SK-N-SH (cell line): ENCODE data around the gene BEST1. TPM values are rescaled to one million over a fixed set of nuclear protein-coding genes. Genes with fewer than 3 reads are reported as not detected.

Source experiments
- CTCF ChIA-PET: fragments of 300-600, 350-600 bp; formaldehyde crosslinking; extraction: SDS; loops from one replicate; lab custom pipeline; 2021; lab: Yijun Ruan, JAX
- POLR2A ChIA-PET: fragments of 350-600 bp; sonication (Branson Sonifier 250); formaldehyde crosslinking; extraction: SDS; loops from one replicate; lab custom pipeline; 2020; ENCODE audit warnings: antibody characterized with exemption, inconsistent platforms; lab: Yijun Ruan, JAX
- DNase-seq: peaks from one replicate; pipeline ENCODE4 v3.0.0; 2012
- H2AFZ ChIP-seq: fragments of 200-600 bp; sonication (generic); 2 replicates; pipeline ENCODE4 v1.8.1; 2016; ENCODE audit warnings: antibody characterized with exemption, mild to moderate bottlenecking, low read depth
- H3F3A ChIP-seq: fragments of 200-600 bp; sonication (generic); replicated peaks from 2 replicates; pipeline ENCODE3; 2016; ENCODE audit warnings: antibody characterized with exemption, mild to moderate bottlenecking; ENCODE audit not compliant: insufficient read depth
- H3K27ac ChIP-seq, 2 experiments: fragments of 200-500 bp in 1 of 2; fragments of 200-600 bp in 1 of 2; sonication (Bioruptor generic) in 1 of 2; sonication (generic), shearing (Covaris generic) in 1 of 2; 2 replicates each; pipeline versions ENCODE4 v1.5.1 to v1.6.1; 2014 to 2016; ENCODE audit warnings: low read depth in 2 of 2, inconsistent platforms in 1 of 2, low read length in 1 of 2, mild to moderate bottlenecking in 1 of 2, mixed read lengths in 1 of 2
- H3K27me3 ChIP-seq: fragments of 200-600 bp; sonication (generic), shearing (Covaris generic); 2 replicates; pipeline ENCODE4 v1.6.1; 2016; ENCODE audit warnings: mixed run types; ENCODE audit not compliant: insufficient read depth
- H3K36me3 ChIP-seq, 2 experiments: fragments of 200-500 bp in 1 of 2; fragments of 200-600 bp in 1 of 2; sonication (Bioruptor generic) in 1 of 2; sonication (generic) in 1 of 2; replicated peaks in 1 of 2; 2 replicates each; pipeline versions ENCODE3 to v1.5.1; 2014 to 2016; ENCODE audit warnings: low read length in 1 of 2, mild to moderate bottlenecking in 1 of 2; ENCODE audit not compliant: insufficient read depth in 2 of 2, control insufficient read depth in 1 of 2
- H3K4me1 ChIP-seq, 2 experiments: fragments of 200-500 bp in 1 of 2; fragments of 200-600 bp in 1 of 2; sonication (Bioruptor generic) in 1 of 2; sonication (generic), shearing (Covaris generic) in 1 of 2; 2 replicates each; pipeline versions ENCODE4 v1.5.1 to v1.6.1; 2014 to 2016; ENCODE audit warnings: low read depth in 1 of 2, low read length in 1 of 2, mixed run types in 1 of 2; ENCODE audit not compliant: insufficient read depth in 2 of 2, control insufficient read depth in 1 of 2
- H3K4me2 ChIP-seq: fragments of 200-600 bp; sonication (generic), shearing (Covaris generic); 2 replicates; pipeline ENCODE4 v1.6.1; 2017; ENCODE audit warnings: mixed run types
- H3K4me3 ChIP-seq, 2 experiments: fragments of 200-500 bp in 1 of 2; fragments of 200-600 bp in 1 of 2; sonication (Bioruptor generic) in 1 of 2; sonication (generic), shearing (Covaris generic) in 1 of 2; 2 replicates each; pipeline versions ENCODE4 v1.5.1 to v1.8.1; 2014 to 2016; ENCODE audit warnings: low read depth in 2 of 2, inconsistent platforms in 1 of 2, low read length in 1 of 2, mild to moderate bottlenecking in 1 of 2, mixed read lengths in 1 of 2, moderate library complexity in 1 of 2
- H3K79me2 ChIP-seq: fragments of 200-600 bp; sonication (generic); 2 replicates; pipeline ENCODE4 v1.8.1; 2017; ENCODE audit warnings: mild to moderate bottlenecking; ENCODE audit not compliant: insufficient read depth
- H3K9ac ChIP-seq: fragments of 200-600 bp; sonication (generic); 2 replicates; pipeline ENCODE4 v1.6.1; 2017; ENCODE audit warnings: mixed run types
- H3K9me2 ChIP-seq: fragments of 200-600 bp; sonication (generic); 2 replicates; pipeline ENCODE4 v1.6.1; 2017; ENCODE audit warnings: mixed run types
- H3K9me3 ChIP-seq: fragments of 200-600 bp; sonication (generic); 2 replicates; pipeline ENCODE4 v1.6.1; 2017; ENCODE audit warnings: mixed run types, mild to moderate bottlenecking, moderate library complexity
- H4K20me1 ChIP-seq: fragments of 200-600 bp; sonication (generic); 2 replicates; pipeline ENCODE4 v1.6.1; 2017; ENCODE audit warnings: mild to moderate bottlenecking, mixed run types; ENCODE audit not compliant: insufficient read depth
- CHD2 ChIP-seq: fragments of 150-350 bp; IDR thresholded peaks from 2 replicates; pipeline ENCODE4 v1.6.1; 2018; ENCODE audit warnings: low read length; ENCODE audit not compliant: partially characterized antibody
- ELF1 ChIP-seq: IDR thresholded peaks from 2 replicates; pipeline ENCODE4 v1.4.0; 2012
- EZH2phosphoT487 ChIP-seq: fragments of 200-600 bp; sonication (generic); IDR thresholded peaks from 2 replicates; pipeline ENCODE4 v1.6.1; 2017; ENCODE audit warnings: low read depth, mixed run types, mild to moderate bottlenecking, antibody characterized with exemption, moderate library complexity, borderline replicate concordance
- FOSL2 ChIP-seq: IDR thresholded peaks from 2 replicates; pipeline ENCODE4 v1.4.0; 2012; ENCODE audit warnings: low read depth, mild to moderate bottlenecking, moderate library complexity, borderline replicate concordance
- FOXJ3 ChIP-seq: sonication (generic); formaldehyde crosslinking; IDR thresholded peaks from 2 replicates; pipeline ENCODE4 v1.5.1; 2020; ENCODE audit warnings: mild to moderate bottlenecking, missing genetic modification reagents
- FOXM1 ChIP-seq: IDR thresholded peaks from 2 replicates; pipeline ENCODE4 v1.4.0; 2012; ENCODE audit warnings: low read depth, mild to moderate bottlenecking
- GABPA ChIP-seq: IDR thresholded peaks from 2 replicates; pipeline ENCODE4 v1.4.0; 2012; ENCODE audit warnings: low read depth, mild to moderate bottlenecking
- JUND ChIP-seq: IDR thresholded peaks from 2 replicates; pipeline ENCODE4 v1.4.0; 2012
- MEF2A ChIP-seq: IDR thresholded peaks from 2 replicates; pipeline ENCODE4 v1.4.0; 2012; ENCODE audit warnings: low read depth, borderline replicate concordance
- MXI1 ChIP-seq: IDR thresholded peaks from 2 replicates; pipeline ENCODE4 v1.6.1; 2012; ENCODE audit warnings: mild to moderate bottlenecking, low read depth, low read length, improper control_type of control experiment
- NFIC ChIP-seq: IDR thresholded peaks from 2 replicates; pipeline ENCODE4 v1.4.0; 2012; ENCODE audit warnings: borderline replicate concordance
- NRF1 ChIP-seq: IDR thresholded peaks from 2 replicates; pipeline ENCODE4 v1.6.1; 2012; ENCODE audit warnings: low read depth, mild to moderate bottlenecking, low read length
- POLR2AphosphoS5 ChIP-seq: IDR thresholded peaks from 2 replicates; pipeline ENCODE4 v1.6.1; 2012; ENCODE audit warnings: low read depth, low read length
- RAD21 ChIP-seq: IDR thresholded peaks from 2 replicates; pipeline ENCODE4 v1.6.1; 2012; ENCODE audit warnings: mild to moderate bottlenecking, low read length
- RCOR1 ChIP-seq: fragments of 150-350 bp; IDR thresholded peaks from 2 replicates; pipeline ENCODE4 v1.6.1; 2017; ENCODE audit warnings: antibody characterized with exemption, low read length
- RFX5 ChIP-seq: IDR thresholded peaks from 2 replicates; pipeline ENCODE4 v1.6.1; 2012; ENCODE audit warnings: mild to moderate bottlenecking, improper control_type of control experiment, low read length
- RXRA ChIP-seq: IDR thresholded peaks from 2 replicates; pipeline ENCODE4 v1.4.0; 2012; ENCODE audit warnings: low read depth, mild to moderate bottlenecking, borderline replicate concordance
- TCF12 ChIP-seq: IDR thresholded peaks from 2 replicates; pipeline ENCODE4 v1.4.0; 2012
- TEAD4 ChIP-seq: IDR thresholded peaks from 2 replicates; pipeline ENCODE4 v1.4.0; 2012; ENCODE audit warnings: mild to moderate bottlenecking, borderline replicate concordance; ENCODE audit not compliant: insufficient read depth
- YY1 ChIP-seq: IDR thresholded peaks from 2 replicates; pipeline ENCODE4 v1.4.0; 2012; ENCODE audit warnings: low read depth, mild to moderate bottlenecking
- WGBS: methylation state at CpG from one replicate; pipeline ENCODE4 v1.1.6; 2017; ENCODE audit warnings: low lambda C conversion rate; 5-methylcytosine and 5-hydroxymethylcytosine counted together
- polyA plus RNA-seq, 3 experiments: library from polyadenylated mRNA; depleted of rRNA; stranded (reverse); fragments of >200 nt; gene quantifications; 2 replicates each; pipeline ENCODE4 v1.2.3, GENCODE V29; 2012
- TF ChIP-seq, protein P1 (sequence below): IDR thresholded peaks from 2 replicates; pipeline ENCODE4; 2012
- TF ChIP-seq, protein P2 (sequence below): IDR thresholded peaks from 2 replicates; pipeline ENCODE4 v1.4.0; 2012; ENCODE audit warnings: low read depth
- TF ChIP-seq, protein P3 (sequence below): fragments of 150-350 bp; IDR thresholded peaks from 2 replicates; pipeline ENCODE4 v1.6.1; 2017; ENCODE audit warnings: antibody characterized with exemption, low read length, low read depth, borderline replicate concordance
- TF ChIP-seq, protein P4 (sequence below): fragments of 150-350 bp; IDR thresholded peaks from 2 replicates; pipeline ENCODE4 v1.6.1; 2016; ENCODE audit warnings: mild to moderate bottlenecking, low read depth, low read length

BEST1 gene
- polyA plus RNA-seq, 1 of the 3 experiments (the other 2 are of a cell fraction): 0.30 TPM

DNA sequence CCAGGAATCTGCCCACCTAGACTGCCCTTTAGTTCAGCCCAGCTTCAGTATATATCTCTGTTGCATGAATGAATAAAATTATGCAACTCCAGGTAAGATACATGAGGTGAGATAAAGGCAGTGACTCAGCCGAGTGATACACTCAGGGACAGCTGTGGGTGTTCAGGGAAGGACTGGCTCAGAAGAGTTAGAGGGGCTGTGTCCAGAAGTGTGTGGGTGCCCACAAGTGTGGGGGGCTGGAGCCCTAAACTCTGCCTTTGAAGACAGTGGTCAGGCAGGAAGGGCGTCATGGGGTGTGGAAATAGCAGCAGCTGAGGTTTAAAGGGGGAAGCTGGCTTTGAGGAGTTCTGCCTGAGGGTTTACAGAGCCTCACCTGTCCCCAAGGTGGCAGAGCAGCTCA, 9.0 kb downstream of the BEST1 start:
- peaks cover 12% of the 10 kb centered on the region for H4K20me1 ChIP-seq
- no peaks in the 10 kb centered on the region for H3K9me3 ChIP-seq
- CTCF ChIA-PET: interaction anchor here (0.8 to 11.7 kb wide), 4 partner anchors 12 to 149 kb away, joined by 3 to 64 read pairs (median 27); no protein-coding TSS in a partner anchor
- POLR2A ChIA-PET: no interaction called here
- H3K4me2 ChIP-seq: no peak overlapping the region
- no peak overlapping the region for H3K27ac ChIP-seq
- H3K36me3 ChIP-seq: peaks cover 9 to 14% of the 10 kb centered on the region in 2 experiments
- TF ChIP-seq ELF1: no peak
- no peak for TF ChIP-seq MXI1
- no peak for TF ChIP-seq NFIC
- TF ChIP-seq FOXJ3 (CRISPR knock-in tag): no peak
- TF ChIP-seq GABPA: no peak
- TF ChIP-seq, protein P1, sequence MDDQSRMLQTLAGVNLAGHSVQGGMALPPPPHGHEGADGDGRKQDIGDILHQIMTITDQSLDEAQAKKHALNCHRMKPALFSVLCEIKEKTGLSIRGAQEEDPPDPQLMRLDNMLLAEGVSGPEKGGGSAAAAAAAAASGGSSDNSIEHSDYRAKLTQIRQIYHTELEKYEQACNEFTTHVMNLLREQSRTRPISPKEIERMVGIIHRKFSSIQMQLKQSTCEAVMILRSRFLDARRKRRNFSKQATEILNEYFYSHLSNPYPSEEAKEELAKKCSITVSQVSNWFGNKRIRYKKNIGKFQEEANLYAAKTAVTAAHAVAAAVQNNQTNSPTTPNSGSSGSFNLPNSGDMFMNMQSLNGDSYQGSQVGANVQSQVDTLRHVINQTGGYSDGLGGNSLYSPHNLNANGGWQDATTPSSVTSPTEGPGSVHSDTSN: no peak
- TF ChIP-seq YY1: no peak
- TF ChIP-seq, protein P2, sequence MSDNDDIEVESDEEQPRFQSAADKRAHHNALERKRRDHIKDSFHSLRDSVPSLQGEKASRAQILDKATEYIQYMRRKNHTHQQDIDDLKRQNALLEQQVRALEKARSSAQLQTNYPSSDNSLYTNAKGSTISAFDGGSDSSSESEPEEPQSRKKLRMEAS: no peak
- TF ChIP-seq JUND: no peak
- no peak for TF ChIP-seq EZH2phosphoT487
- TF ChIP-seq RAD21: no peak
- no peak for TF ChIP-seq TCF12
- no peak for TF ChIP-seq POLR2AphosphoS5
- TF ChIP-seq MEF2A: no peak
- no peak for TF ChIP-seq FOXM1
- no peak for TF ChIP-seq RFX5
- 46% methylated on average over 2 of the region's 2 CpGs for WGBS
- no peaks in the 10 kb centered on the region for H3K9me2 ChIP-seq
- no peaks in the 10 kb centered on the region for H3K27me3 ChIP-seq
- H3F3A ChIP-seq: peaks cover 15% of the 10 kb centered on the region
- no peak for DNase-seq
- H3K4me3 ChIP-seq: no peak overlapping the region
- H3K4me1 ChIP-seq: peaks cover 3 to 5% of the 10 kb centered on the region in 2 experiments; a peak in 3 of 4 replicates
- no peak overlapping the region for H2AFZ ChIP-seq
- H3K79me2 ChIP-seq: no peaks in the 10 kb centered on the region; the same call in 1 of the 2 replicates
- no peak overlapping the region for H3K9ac ChIP-seq

DNA sequence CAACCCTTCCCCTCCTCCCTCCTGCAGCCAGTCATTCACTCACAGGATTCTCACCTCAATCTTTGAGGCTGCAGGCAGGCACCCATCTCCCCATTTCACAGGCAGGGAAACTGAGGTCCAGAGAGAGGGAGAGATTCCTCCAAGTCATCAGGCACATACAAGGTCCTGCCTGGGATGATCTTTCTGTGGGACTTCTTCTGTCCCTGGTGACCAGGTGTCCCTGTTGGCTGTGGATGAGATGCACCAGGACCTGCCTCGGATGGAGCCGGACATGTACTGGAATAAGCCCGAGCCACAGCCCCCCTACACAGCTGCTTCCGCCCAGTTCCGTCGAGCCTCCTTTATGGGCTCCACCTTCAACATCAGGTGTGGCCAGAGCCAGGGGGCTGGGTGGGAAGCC, 9.5 kb downstream of the BEST1 start:
- Histone ChIP-seq H3K4me1 (peaks cover 5 to 8% of the 10 kb centered on the region in 2 experiments; a peak in 3 of 4 replicates), H3F3A (peaks cover 18% of the 10 kb centered on the region), H3K9me3 (no peaks in the 10 kb centered on the region), H2AFZ (no peak overlapping the region), H3K27ac (no peak overlapping the region), H3K9ac (no peak overlapping the region), H3K79me2 (peaks cover 5% of the 10 kb centered on the region; the same call in 1 of the 2 replicates), H4K20me1 (peaks cover 18% of the 10 kb centered on the region), H3K36me3 (peaks cover 15 to 19% of the 10 kb centered on the region in 2 experiments), H3K4me3 (no peak overlapping the region), H3K4me2 (no peak overlapping the region), H3K27me3 (no peaks in the 10 kb centered on the region), H3K9me2 (no peaks in the 10 kb centered on the region)
- CTCF ChIA-PET: interaction anchor here (0.8 to 11.7 kb wide), 4 partner anchors 13 to 148 kb away, joined by 3 to 64 read pairs (median 27); no protein-coding TSS in a partner anchor
- no peak for DNase-seq
- POLR2A ChIA-PET: no interaction called here
- no CpG with 5 or more reads among the region's 6 CpGs for WGBS
- TF ChIP-seq NRF1: no peak
- TF ChIP-seq RFX5: no peak
- no peak for TF ChIP-seq RCOR1
- TF ChIP-seq TCF12: no peak
- TF ChIP-seq, protein P3, sequence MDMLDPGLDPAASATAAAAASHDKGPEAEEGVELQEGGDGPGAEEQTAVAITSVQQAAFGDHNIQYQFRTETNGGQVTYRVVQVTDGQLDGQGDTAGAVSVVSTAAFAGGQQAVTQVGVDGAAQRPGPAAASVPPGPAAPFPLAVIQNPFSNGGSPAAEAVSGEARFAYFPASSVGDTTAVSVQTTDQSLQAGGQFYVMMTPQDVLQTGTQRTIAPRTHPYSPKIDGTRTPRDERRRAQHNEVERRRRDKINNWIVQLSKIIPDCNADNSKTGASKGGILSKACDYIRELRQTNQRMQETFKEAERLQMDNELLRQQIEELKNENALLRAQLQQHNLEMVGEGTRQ: no peak
- TF ChIP-seq CHD2: no peak
- TF ChIP-seq, protein P4, sequence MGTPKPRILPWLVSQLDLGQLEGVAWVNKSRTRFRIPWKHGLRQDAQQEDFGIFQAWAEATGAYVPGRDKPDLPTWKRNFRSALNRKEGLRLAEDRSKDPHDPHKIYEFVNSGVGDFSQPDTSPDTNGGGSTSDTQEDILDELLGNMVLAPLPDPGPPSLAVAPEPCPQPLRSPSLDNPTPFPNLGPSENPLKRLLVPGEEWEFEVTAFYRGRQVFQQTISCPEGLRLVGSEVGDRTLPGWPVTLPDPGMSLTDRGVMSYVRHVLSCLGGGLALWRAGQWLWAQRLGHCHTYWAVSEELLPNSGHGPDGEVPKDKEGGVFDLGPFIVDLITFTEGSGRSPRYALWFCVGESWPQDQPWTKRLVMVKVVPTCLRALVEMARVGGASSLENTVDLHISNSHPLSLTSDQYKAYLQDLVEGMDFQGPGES: no peak
- no peak for TF ChIP-seq FOSL2
- no peak for TF ChIP-seq TEAD4
- TF ChIP-seq RXRA: no peak
- no peak for TF ChIP-seq POLR2AphosphoS5
- no peak for TF ChIP-seq FOXJ3 (CRISPR knock-in tag)
